ENCODE data around the gene TUBB2B. TPM values are rescaled to one million over a fixed set of nuclear protein-coding genes. Genes with fewer than 3 reads are reported as not detected.
"Not testable (repeated sequence)": the region's sequence is repeated elsewhere in the genome, so short reads cannot be mapped to it uniquely, and the experiment has no call there.

The TUBB2B gene
- total and polyA plus RNA-seq, 5 experiments from 2014 or later, result 0.08 to 0.20 TPM; not detected in 3

GRCh38 chr6:3189192-3189591 lies 38.3 kb downstream of the TUBB2B start:
- H3K27ac Mint-ChIP-seq, DNase-seq, H3K9me3 Mint-ChIP-seq, POLR2A ChIA-PET, H3K4me1 Mint-ChIP-seq, H3K36me3 Mint-ChIP-seq, ATAC-seq, H3K4me3 Mint-ChIP-seq: not testable (repeated sequence)
- H3K27me3 Mint-ChIP-seq, result peaks cover 4 to 13% (median 6%) of the 10 kb centered on the region in 5 donors

DNA sequence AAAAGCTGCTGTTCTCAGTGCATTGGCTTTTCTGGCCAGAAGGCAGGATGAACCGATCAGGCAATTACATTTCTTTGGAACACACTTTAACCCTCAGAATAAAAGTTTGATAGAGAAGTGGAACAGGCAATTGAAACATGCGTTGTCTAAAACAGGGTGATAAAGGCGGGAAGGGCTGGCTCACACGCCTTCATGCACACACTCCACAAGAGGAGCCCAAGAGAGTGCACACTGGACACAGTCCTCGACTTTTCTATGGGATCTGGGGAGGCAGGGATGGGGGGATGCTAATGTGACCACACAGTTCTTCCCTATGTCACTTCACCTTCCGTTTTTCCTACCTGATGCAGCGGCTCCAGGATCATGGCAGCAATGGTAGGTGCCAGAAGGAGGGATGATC lies 39.2 kb downstream of the TUBB2B start:
- POLR2A ChIA-PET, result no interaction called here
- H3K27me3 Mint-ChIP-seq, result peaks cover 4 to 17% (median 7%) of the 10 kb centered on the region in 5 donors
- no peak for ATAC-seq
- no peaks in the 10 kb centered on the region for H3K4me1 Mint-ChIP-seq
- no peak overlapping the region for H3K27ac Mint-ChIP-seq
- no peaks in the 10 kb centered on the region for H3K9me3 Mint-ChIP-seq
- H3K36me3 Mint-ChIP-seq, result no peaks in the 10 kb centered on the region
- no peak overlapping the region for H3K4me3 Mint-ChIP-seq
- DNase-seq, result no peak

DNA sequence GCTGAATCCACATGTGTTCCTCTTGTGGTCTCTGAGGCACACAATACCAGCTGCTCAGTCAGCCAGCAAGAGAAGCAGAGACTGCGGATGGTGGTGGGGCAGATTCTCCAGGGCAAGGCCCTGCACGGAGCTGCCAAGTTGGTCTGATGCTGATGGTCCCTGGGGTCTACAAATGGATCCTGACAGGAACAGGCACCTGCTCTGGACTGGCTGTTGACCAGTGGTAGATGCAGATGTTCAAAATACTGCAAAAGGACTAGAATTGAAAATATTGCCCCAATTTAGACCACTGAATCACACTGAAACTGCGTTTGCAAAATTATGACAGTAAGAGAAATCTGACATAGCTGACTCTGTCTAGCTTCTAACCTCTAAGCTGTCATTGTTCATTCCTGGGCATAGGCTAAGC lies 40.5 kb downstream of the TUBB2B start:
- ATAC-seq, result no peak
- H3K36me3 Mint-ChIP-seq, result no peaks in the 10 kb centered on the region

GRCh38 chr6:3183066-3183465 lies 44.4 kb downstream of the TUBB2B start:
- no peak overlapping the region for H3K4me3 Mint-ChIP-seq
- peaks cover 2 to 22% (median 11%) of the 10 kb centered on the region in 5 donors for H3K27me3 Mint-ChIP-seq
- POLR2A ChIA-PET, result interaction anchor here (0.6 kb wide), 1 partner anchor 57 kb away, joined by 7 read pairs; no protein-coding TSS in a partner anchor

More for the DNA sequence above, 40.5 kb downstream of the TUBB2B start:
- POLR2A ChIA-PET, result no interaction called here
- H3K27ac Mint-ChIP-seq, result no peak overlapping the region
- no peak overlapping the region for H3K4me3 Mint-ChIP-seq
- peaks cover 6 to 17% (median 6%) of the 10 kb centered on the region in 5 donors for H3K27me3 Mint-ChIP-seq
- no peaks in the 10 kb centered on the region for H3K4me1 Mint-ChIP-seq
- no peaks in the 10 kb centered on the region for H3K9me3 Mint-ChIP-seq
- DNase-seq, result no peak

GRCh38 chr6:3181105-3181504 lies 46.3 kb downstream of the TUBB2B start:
- peaks cover 2 to 22% (median 11%) of the 10 kb centered on the region in 5 donors for H3K27me3 Mint-ChIP-seq
- ATAC-seq, result no peak

More at GRCh38 chr6:3183066-3183465, 44.4 kb downstream of the TUBB2B start:
- H3K4me1 Mint-ChIP-seq, result peaks cover 0 to 2% (median under 1%) of the 10 kb centered on the region in 4 donors
- ATAC-seq, result no peak
- no peaks in the 10 kb centered on the region for H3K9me3 Mint-ChIP-seq
- H3K36me3 Mint-ChIP-seq, result no peaks in the 10 kb centered on the region
- no peak for DNase-seq
- no peak overlapping the region for H3K27ac Mint-ChIP-seq

DNA sequence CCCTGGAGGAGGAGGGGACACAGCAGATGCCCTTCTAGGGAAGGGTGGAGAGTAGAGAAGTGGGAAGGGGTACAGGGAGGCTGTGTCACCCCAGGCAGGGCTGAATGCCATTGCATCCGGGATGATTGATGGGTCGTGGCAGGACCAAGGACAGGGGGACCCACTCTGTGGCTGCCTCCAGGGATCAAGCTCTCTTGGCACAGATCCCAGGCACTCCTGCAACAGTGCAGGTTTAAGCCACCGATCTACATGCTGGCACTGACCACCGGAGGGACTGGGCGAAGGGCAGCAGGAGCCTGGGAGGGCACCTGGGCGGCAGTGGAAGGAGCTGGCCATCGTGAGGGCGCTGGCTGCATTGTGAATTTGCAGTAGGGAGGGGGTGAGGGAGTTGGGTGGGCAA lies 47.5 kb downstream of the TUBB2B start:
- H3K36me3 Mint-ChIP-seq, POLR2A ChIA-PET, H3K9me3 Mint-ChIP-seq, H3K4me1 Mint-ChIP-seq, DNase-seq: not testable (repeated sequence)
- peaks cover 2 to 22% (median 11%) of the 10 kb centered on the region in 5 donors for H3K27me3 Mint-ChIP-seq
- peak overlapping the region in 6 of 10 donors; percentile 26 to 79 (median 59) for H3K27ac Mint-ChIP-seq
- peak; percentile 49 to 72 for ATAC-seq
- peak overlapping the region; percentile 52 to 86 (median 80) for H3K4me3 Mint-ChIP-seq

More at GRCh38 chr6:3181105-3181504, 46.3 kb downstream of the TUBB2B start:
- no peaks in the 10 kb centered on the region for H3K9me3 Mint-ChIP-seq
- H3K4me1 Mint-ChIP-seq, result peaks cover under 1 to 2% (median 2%) of the 10 kb centered on the region in 4 donors
- POLR2A ChIA-PET, result no interaction called here
- H3K27ac Mint-ChIP-seq, result no peak overlapping the region
- DNase-seq, result no peak
- no peak overlapping the region for H3K4me3 Mint-ChIP-seq
- H3K36me3 Mint-ChIP-seq, result no peaks in the 10 kb centered on the region

- H3K27ac Mint-ChIP-seq, H3K4me3 Mint-ChIP-seq, H3K36me3 Mint-ChIP-seq, H3K9me3 Mint-ChIP-seq, H3K4me1 Mint-ChIP-seq, DNase-seq, ATAC-seq, POLR2A ChIA-PET: not testable (repeated sequence)
- peaks cover 0 to 13% (median 5%) of the 10 kb centered on the region in 5 donors for H3K27me3 Mint-ChIP-seq
Measured at GRCh38 chr6:3178666-3179065, 48.8 kb downstream of the TUBB2B start.

DNA sequence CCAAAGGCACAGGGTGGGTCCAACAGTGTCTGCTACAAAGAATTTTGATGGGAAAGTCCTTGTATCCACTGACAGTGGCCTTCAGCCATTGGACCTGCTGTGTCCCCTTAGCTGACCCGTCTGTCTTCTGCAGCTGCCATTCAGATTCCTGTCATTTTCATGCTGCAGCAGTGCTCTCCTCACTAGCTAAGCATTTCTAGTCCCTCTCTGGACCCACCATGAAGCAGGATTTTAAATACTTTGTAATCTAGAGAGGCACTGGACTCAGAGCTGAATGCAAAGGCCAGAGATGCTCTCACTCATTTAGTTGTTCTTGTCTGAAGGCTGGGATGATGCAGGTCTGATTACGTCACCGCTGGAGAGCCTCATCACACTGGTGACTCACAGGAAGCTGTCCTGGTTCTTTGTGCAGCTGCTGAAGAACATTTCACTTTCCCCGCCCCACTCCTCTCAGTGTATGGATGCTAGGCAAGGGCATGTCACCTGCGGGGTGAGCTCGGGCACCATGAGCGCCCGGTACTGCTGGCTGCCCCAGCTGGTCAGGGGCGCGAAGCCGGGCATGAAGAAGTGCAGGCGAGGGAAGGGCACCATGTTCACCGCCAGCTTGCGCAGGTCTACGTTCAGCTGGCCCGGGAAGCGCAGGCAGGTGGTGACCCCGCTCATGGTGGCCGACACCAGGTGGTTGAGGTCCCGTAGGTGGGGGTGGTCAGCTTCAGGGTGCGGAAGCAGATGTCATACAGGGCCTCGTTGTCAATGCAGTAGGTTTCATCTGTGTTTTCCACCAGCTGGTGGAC lies 50.7 kb downstream of the TUBB2B start:
- ATAC-seq, result no peak
- POLR2A ChIA-PET, result no interaction called here

GRCh38 chr6:3175715-3176402 lies 51.6 kb downstream of the TUBB2B start:
- H3K27me3 Mint-ChIP-seq, result peaks cover 0 to 10% (median 4%) of the 10 kb centered on the region in 5 donors
- ATAC-seq (no peak), DNase-seq (no peak)
- no peak overlapping the region for H3K27ac Mint-ChIP-seq
- peaks cover 1 to 6% (median 2%) of the 10 kb centered on the region in 4 donors for H3K4me1 Mint-ChIP-seq
- POLR2A ChIA-PET, result no interaction called here
- H3K36me3 Mint-ChIP-seq, result no peaks in the 10 kb centered on the region
- H3K4me3 Mint-ChIP-seq, result no peak overlapping the region
- H3K9me3 Mint-ChIP-seq, result no peaks in the 10 kb centered on the region

More for the DNA sequence above, 50.7 kb downstream of the TUBB2B start:
- no peak overlapping the region for H3K27ac Mint-ChIP-seq
- H3K27me3 Mint-ChIP-seq, result peaks cover 0 to 13% (median 4%) of the 10 kb centered on the region in 5 donors
- H3K9me3 Mint-ChIP-seq, result no peaks in the 10 kb centered on the region
- no peaks in the 10 kb centered on the region for H3K36me3 Mint-ChIP-seq
- no peak overlapping the region for H3K4me3 Mint-ChIP-seq
- H3K4me1 Mint-ChIP-seq, result peaks cover 1 to 6% (median 2%) of the 10 kb centered on the region in 4 donors
- no peak for DNase-seq

Other genes with a start within 250 kb of the TUBB2B start
- gene NQO2, start 227.8 kb downstream of the TUBB2B start, total RNA-seq, result 10 to 100 TPM; 21.0 to 21.4 TPM
- 10 to 100 TPM; 37.9 to 48.1 (median 39.0) TPM for gene NQO2, start 227.8 kb downstream of the TUBB2B start, polyA plus RNA-seq
- gene RIPK1, start 159.2 kb downstream of the TUBB2B start, total RNA-seq, result 10 to 100 TPM; 31.0 to 35.3 TPM
- 10 to 100 TPM in 2 of 3 donors, 1 to 10 TPM in 1; 9.5 to 17.5 (median 11.2) TPM for gene RIPK1, start 159.2 kb downstream of the TUBB2B start, polyA plus RNA-seq
- gene BPHL, start 108.9 kb downstream of the TUBB2B start, total RNA-seq, result 10 to 100 TPM; 11.3 to 15.7 TPM
- 10 to 100 TPM in 1 of 3 donors, 1 to 10 TPM in 2; 7.3 to 13.5 (median 8.7) TPM for gene BPHL, start 108.9 kb downstream of the TUBB2B start, polyA plus RNA-seq
- gene TUBB2A, start 70.1 kb downstream of the TUBB2B start, total RNA-seq, result 1 to 10 TPM; 3.7 to 4.6 TPM
- 1 to 10 TPM; 1.1 to 4.4 (median 2.7) TPM for gene TUBB2A, start 70.1 kb downstream of the TUBB2B start, polyA plus RNA-seq
- 10 to 100 TPM; 39.2 to 39.4 TPM for gene PSMG4, start 31.3 kb upstream of the TUBB2B start, total RNA-seq
- 10 to 100 TPM; 66.4 to 69.4 (median 67.2) TPM for gene PSMG4, start 31.3 kb upstream of the TUBB2B start, polyA plus RNA-seq
- gene SLC22A23, start 229.4 kb upstream of the TUBB2B start, total RNA-seq, result 1 to 10 TPM; 5.0 to 5.6 TPM
- 1 to 10 TPM in 1 of 3 donors, under 1 TPM in 2; 0.36 to 2.8 (median 0.50) TPM for gene SLC22A23, start 229.4 kb upstream of the TUBB2B start, polyA plus RNA-seq

Measured in naive thymus-derived CD8-positive, alpha-beta T cell (primary cell).